Calu3 (cell line): ENCODE data around the gene MASP2. TPM values are rescaled to one million over a fixed set of nuclear protein-coding genes. Genes with fewer than 3 reads are reported as not detected.
A peak's percentile ranks its signal among the peaks of the same experiment; 100 is the strongest.
"Not testable (repeated sequence)": the region's sequence is repeated elsewhere in the genome, so short reads cannot be mapped to it uniquely, and the experiment has no call there.

Source experiments
- BruUV-seq: library from RNA; stranded (reverse); fragments of 400-500 nt; replicated peaks from 2 replicates; lab custom pipeline; 2021; lab: Mats Ljungman, UMichigan
- CTCF ChIA-PET: fragments of 300-600 bp; sonication (Branson Sonifier 250); formaldehyde crosslinking; loops from one replicate; lab custom pipeline; 2022; ENCODE audit warnings: antibody characterized with exemption; lab: Charles Lee
- DNase-seq: peaks from one replicate; pipeline ENCODE4 v3.0.0; 2022
- H3K27ac Mint-ChIP-seq: one replicate; pipeline ENCODE4 v1.8.0; 2022; ENCODE audit warnings: mixed read lengths; ENCODE audit not compliant: unreplicated experiment
- H3K27me3 Mint-ChIP-seq: one replicate; pipeline ENCODE4 v1.8.0; 2022; ENCODE audit warnings: mixed read lengths; ENCODE audit not compliant: unreplicated experiment
- H3K36me3 Mint-ChIP-seq: one replicate; pipeline ENCODE4 v1.8.0; 2022; ENCODE audit warnings: mild to moderate bottlenecking, moderate library complexity, mixed read lengths; ENCODE audit not compliant: insufficient read depth, unreplicated experiment
- H3K4me1 Mint-ChIP-seq: one replicate; pipeline ENCODE4 v1.8.0; 2022; ENCODE audit warnings: mild to moderate bottlenecking, low read depth, mixed read lengths; ENCODE audit not compliant: unreplicated experiment
- H3K4me3 Mint-ChIP-seq: one replicate; pipeline ENCODE4 v1.8.0; 2022; ENCODE audit warnings: mild to moderate bottlenecking, low read depth, moderate library complexity, mixed read lengths; ENCODE audit not compliant: unreplicated experiment
- H3K9me3 Mint-ChIP-seq: one replicate; pipeline ENCODE4 v1.8.0; 2022; ENCODE audit warnings: low read depth, mixed read lengths; ENCODE audit not compliant: unreplicated experiment
- intact Hi-C: fragments of 100-400 bp; cut with micrococcal nuclease; formaldehyde crosslinking; loops from one replicate; pipeline ENCODE4 v1.10.0; 2022; ENCODE audit not compliant: unreplicated experiment
- total RNA-seq: library from RNA; stranded (reverse); gene quantifications from 2 replicates; pipeline ENCODE4 v1.2.3, GENCODE V29; 2022
- TF ChIP-seq, protein P1 (sequence below): fragments of 200-600 bp; IDR thresholded peaks from one replicate; pipeline ENCODE4 v1.8.0; 2022; ENCODE audit warnings: antibody characterized with exemption; ENCODE audit not compliant: unreplicated experiment

Gene MASP2
- total RNA-seq, 1 experiment from 2014 or later = not detected

DNA sequence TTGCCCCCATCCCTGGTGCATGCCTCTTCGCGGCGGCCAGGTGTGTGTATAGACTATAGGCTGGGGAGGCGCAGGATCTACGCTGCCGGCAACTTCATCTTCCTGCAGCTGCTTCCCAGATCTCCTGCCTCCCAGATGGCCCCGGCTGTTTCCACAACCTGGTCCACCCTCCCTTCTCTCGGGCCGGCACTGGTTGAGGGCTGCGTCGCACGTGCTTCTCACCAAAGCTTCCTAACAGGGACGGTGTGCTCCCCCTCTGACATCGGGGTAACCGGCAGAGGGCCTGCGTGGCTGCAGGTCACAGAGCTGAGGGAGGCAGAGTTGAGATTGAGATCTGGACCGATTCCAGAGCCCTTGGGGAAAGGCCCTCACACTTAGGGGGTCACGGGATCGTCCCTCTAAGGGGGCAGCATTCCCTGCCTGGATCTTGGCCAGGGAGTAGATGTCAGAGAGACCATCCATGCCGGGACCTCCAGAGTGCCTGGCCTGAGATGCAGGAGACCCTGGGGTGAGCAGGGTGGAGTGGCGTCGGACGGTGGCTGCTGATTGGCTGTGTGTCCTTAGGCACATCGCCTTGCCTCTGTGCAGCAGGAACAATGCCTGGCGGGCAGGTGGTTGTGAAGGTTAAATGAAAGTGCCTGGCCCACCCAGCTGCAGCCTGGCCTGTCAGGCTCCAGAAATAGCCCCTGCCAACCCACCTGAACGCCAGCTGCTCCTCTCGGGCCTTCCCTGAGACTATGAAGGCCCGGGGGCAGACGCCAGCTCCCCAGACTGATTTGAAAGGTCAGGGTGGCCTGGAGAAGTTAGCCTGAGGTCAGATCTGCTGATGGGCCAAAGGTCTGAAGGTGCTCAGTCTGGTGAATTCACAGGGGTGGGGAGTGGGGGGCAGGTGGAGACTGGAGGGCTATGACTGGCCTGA lies 6.1 kb upstream of the MASP2 start:
- no peak for DNase-seq
- intact Hi-C loops = no loop called here
- no peak overlapping the region for H3K27ac Mint-ChIP-seq
- no peaks in the 10 kb centered on the region for H3K4me1 Mint-ChIP-seq
- no TSS peak for BruUV-seq
- H3K27me3 Mint-ChIP-seq = no peaks in the 10 kb centered on the region
- no peak overlapping the region for H3K4me3 Mint-ChIP-seq
- TF ChIP-seq, protein P1, sequence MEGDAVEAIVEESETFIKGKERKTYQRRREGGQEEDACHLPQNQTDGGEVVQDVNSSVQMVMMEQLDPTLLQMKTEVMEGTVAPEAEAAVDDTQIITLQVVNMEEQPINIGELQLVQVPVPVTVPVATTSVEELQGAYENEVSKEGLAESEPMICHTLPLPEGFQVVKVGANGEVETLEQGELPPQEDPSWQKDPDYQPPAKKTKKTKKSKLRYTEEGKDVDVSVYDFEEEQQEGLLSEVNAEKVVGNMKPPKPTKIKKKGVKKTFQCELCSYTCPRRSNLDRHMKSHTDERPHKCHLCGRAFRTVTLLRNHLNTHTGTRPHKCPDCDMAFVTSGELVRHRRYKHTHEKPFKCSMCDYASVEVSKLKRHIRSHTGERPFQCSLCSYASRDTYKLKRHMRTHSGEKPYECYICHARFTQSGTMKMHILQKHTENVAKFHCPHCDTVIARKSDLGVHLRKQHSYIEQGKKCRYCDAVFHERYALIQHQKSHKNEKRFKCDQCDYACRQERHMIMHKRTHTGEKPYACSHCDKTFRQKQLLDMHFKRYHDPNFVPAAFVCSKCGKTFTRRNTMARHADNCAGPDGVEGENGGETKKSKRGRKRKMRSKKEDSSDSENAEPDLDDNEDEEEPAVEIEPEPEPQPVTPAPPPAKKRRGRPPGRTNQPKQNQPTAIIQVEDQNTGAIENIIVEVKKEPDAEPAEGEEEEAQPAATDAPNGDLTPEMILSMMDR = no peak
- H3K9me3 Mint-ChIP-seq = no peaks in the 10 kb centered on the region
- CTCF ChIA-PET = no interaction called here
- H3K36me3 Mint-ChIP-seq = peaks cover 18% of the 10 kb centered on the region

DNA sequence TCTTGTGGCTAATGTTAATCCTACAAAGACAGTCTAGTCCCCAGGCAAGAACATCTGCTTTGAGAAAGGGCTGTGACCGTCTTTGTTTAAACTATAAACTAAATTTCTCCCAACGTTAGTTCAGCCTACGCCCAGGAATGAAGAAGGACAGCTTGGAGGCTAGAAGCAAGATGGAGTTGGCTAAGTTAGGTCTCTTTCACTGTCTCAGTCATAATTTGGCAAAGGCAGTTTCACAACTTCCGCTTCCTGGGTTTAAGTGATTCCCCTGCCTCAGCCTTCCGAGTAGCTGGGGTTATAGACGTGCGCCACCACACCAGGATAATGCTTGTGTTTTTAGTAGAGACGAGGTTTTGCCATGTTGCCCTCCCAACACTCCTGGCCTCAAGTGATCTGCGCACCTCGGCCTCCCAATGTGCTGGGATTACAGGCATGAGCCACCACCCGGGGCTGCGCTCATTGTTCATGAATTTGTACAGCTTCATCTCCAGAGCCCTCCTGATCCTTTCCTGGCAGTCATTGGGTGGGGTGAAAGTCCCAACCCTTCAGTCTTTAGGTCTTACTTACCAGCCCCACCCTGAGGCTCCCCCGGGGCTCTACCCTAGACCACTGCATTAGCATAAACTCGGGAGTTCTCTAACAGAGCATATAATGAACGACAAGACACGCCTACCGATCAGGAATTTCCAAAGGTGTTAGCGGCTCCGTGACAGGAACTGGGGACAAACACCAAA lies 4.9 kb upstream of the MASP2 start:
- CTCF ChIA-PET = no interaction called here
- no TSS peak for BruUV-seq
- Mint-ChIP-seq H3K36me3 (peaks cover 10% of the 10 kb centered on the region), H3K27me3 (no peaks in the 10 kb centered on the region), H3K9me3 (no peaks in the 10 kb centered on the region), H3K4me3 (no peak overlapping the region), H3K4me1 (no peaks in the 10 kb centered on the region), H3K27ac (peak overlapping the region; percentile 36)
- TF ChIP-seq, protein P1 = no peak
- intact Hi-C loops = no loop called here
- no peak for DNase-seq

DNA sequence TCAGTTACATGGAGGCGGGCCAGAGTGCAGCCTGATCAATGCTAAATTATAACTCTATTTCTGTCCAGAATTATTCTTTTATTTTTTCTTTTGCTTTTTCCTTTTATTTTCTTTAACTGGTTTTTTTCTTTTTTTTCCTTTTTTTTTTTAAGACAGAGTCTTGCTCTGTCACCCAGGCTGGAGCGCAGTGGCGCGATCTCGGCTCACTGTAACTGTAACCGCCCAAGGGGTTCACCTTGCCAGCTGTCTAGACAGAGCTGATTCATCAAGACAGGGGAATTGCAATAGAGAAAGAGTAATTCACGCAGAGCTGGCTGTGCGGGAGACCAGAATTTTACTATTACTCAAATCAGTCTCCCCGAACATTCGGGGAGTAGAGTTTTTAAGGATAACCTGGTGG lies 4.1 kb upstream of the MASP2 start:
- intact Hi-C loops, H3K4me1 Mint-ChIP-seq, H3K36me3 Mint-ChIP-seq, DNase-seq, H3K9me3 Mint-ChIP-seq, H3K27me3 Mint-ChIP-seq, H3K4me3 Mint-ChIP-seq, CTCF ChIA-PET, H3K27ac Mint-ChIP-seq, BruUV-seq: not testable (repeated sequence)

DNA sequence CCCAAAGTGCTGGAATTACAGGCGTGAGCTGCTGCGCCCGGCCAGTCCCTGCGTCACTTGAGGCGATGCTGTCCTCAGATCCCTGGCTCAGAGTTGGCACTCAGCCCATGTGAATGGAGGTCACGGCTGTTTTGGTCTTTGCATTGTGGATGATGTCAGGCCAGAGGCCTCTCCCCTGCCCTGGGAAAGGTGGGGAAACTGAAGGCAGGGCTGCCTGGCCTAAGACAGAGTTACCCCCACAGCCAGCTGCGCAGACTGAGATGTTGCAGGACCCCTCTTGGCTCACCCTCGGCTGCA lies 821 bp downstream of the MASP2 start:
- CTCF ChIA-PET = no interaction called here
- H3K4me1 Mint-ChIP-seq = no peaks in the 10 kb centered on the region
- no peaks in the 10 kb centered on the region for H3K36me3 Mint-ChIP-seq
- no peak overlapping the region for H3K27ac Mint-ChIP-seq
- intact Hi-C loops = no loop called here
- TF ChIP-seq, protein P1 = no peak
- no peak overlapping the region for H3K4me3 Mint-ChIP-seq
- H3K27me3 Mint-ChIP-seq = no peaks in the 10 kb centered on the region
- H3K9me3 Mint-ChIP-seq = no peaks in the 10 kb centered on the region
- DNase-seq = no peak
- BruUV-seq = no TSS peak
